Anterior cingulate cortex (tissue), 58 donors: ENCODE measurements around the gene FAF1.

Experiments used
- DNase-seq, 58 donors: peaks; one replicate each; lab custom pipeline; 2025; lab: John Stamatoyannopoulos, UW

FAF1 gene

GRCh38 chr1:50978852-50979781 is 19.1 kb upstream of the FAF1 start:
- DNase-seq = peak in 2 of 58 donors; percentile 7 to 21

GRCh38 chr1:50978144-50978851 is 18.2 kb upstream of the FAF1 start:
- peak in 35 of 58 donors; percentile 6 to 79 (median 50) for DNase-seq

GRCh38 chr1:50977575-50978143 is 17.6 kb upstream of the FAF1 start:
- peak in 42 of 58 donors; percentile 6 to 79 (median 50) for DNase-seq

- DNase-seq = peak in 21 of 58 donors; percentile 3 to 64 (median 33)
These were observed 17.0 kb upstream of the FAF1 start for GRCh38 chr1:50976890-50977574.

- peak in 3 of 58 donors; percentile 17 to 44 (median 35) for DNase-seq
These were observed 16.2 kb upstream of the FAF1 start for GRCh38 chr1:50976111-50976889.

GRCh38 chr1:50975436-50975835 is 15.4 kb upstream of the FAF1 start:
- no peak for DNase-seq

GRCh38 chr1:50974618-50974935 is 14.5 kb upstream of the FAF1 start:
- DNase-seq = no peak

- peak in 2 of 58 donors; percentile 20 to 25 for DNase-seq
These were observed 14.0 kb upstream of the FAF1 start for GRCh38 chr1:50973875-50974617.

- no peak for DNase-seq
These were observed 13.2 kb upstream of the FAF1 start for GRCh38 chr1:50973255-50973654.

- DNase-seq = no peak
These were observed 12.7 kb upstream of the FAF1 start for GRCh38 chr1:50972766-50973165.

GRCh38 chr1:50971748-50972305 is 11.8 kb upstream of the FAF1 start:
- DNase-seq = no peak

- no peak for DNase-seq
These were observed 11.0 kb upstream of the FAF1 start for GRCh38 chr1:50970931-50971582.

- no peak for DNase-seq
These were observed 10.4 kb upstream of the FAF1 start for GRCh38 chr1:50970509-50970887.

GRCh38 chr1:50969611-50970508 is 9.8 kb upstream of the FAF1 start, which contains the start of gene CDKN2C:
CDKN2C (plus strand) TSS chr1:50970245; CDS start chr1:50970369, 124 bp downstream.
- peak in 54 of 58 donors; percentile 13 to 78 (median 54) for DNase-seq

GRCh38 chr1:50968821-50969610 is 8.9 kb upstream of the FAF1 start:
- DNase-seq = peak in 38 of 58 donors; percentile 14 to 79 (median 55)

- DNase-seq = peak in 57 of 58 donors; percentile 22 to 92 (median 82)
These were observed 8.2 kb upstream of the FAF1 start for GRCh38 chr1:50968158-50968820.
